ENCODE results near the gene POLD3.

DNA sequence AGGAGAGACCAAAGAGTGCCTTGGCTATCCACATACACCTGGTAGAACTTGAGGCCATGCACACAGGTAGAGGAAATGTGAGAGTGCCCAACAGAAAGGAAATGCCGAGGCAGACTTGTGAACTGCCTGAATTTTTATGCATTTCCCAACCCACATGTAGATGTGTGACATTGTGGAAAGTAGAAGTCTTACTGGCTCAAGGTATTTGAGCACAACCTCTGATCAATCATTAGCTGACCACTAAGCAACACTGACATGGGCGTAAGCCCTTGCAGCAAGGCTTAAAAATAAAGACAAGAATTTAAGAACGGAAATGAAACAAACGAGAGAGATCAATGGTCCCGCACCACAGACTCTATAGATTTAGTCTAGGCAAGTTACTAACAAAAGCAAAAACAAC lies 62.6 kb downstream of the POLD3 start:
- TF ChIP-seq, protein P1, sequence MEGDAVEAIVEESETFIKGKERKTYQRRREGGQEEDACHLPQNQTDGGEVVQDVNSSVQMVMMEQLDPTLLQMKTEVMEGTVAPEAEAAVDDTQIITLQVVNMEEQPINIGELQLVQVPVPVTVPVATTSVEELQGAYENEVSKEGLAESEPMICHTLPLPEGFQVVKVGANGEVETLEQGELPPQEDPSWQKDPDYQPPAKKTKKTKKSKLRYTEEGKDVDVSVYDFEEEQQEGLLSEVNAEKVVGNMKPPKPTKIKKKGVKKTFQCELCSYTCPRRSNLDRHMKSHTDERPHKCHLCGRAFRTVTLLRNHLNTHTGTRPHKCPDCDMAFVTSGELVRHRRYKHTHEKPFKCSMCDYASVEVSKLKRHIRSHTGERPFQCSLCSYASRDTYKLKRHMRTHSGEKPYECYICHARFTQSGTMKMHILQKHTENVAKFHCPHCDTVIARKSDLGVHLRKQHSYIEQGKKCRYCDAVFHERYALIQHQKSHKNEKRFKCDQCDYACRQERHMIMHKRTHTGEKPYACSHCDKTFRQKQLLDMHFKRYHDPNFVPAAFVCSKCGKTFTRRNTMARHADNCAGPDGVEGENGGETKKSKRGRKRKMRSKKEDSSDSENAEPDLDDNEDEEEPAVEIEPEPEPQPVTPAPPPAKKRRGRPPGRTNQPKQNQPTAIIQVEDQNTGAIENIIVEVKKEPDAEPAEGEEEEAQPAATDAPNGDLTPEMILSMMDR (IDR thresholded peaks at IDR 0.05) = no peak
- TF ChIP-seq POLR2A (IDR thresholded peaks at IDR 0.05) (no peak), EP300 (IDR thresholded peaks at IDR 0.05) (no peak)

Data from tibial nerve (tissue), 4 donors.